GM23338 (cell line): ENCODE measurements around the gene ZNF619. TPM values are rescaled to one million over a fixed set of nuclear protein-coding genes. Genes with fewer than 3 reads are reported as not detected.

ENCODE experiments used
- ATAC-seq: fragments of 200-7000 bp; cut with Tn5 transposase; 3 replicates; pipeline ENCODE4 v1.9.1; 2020
- DNase-seq: peaks from one replicate; pipeline ENCODE4 v3.0.0-alpha.2; 2015; ENCODE audit warnings: low spot score
- H2AFZ ChIP-seq: fragments of 200-600 bp; sonication (generic); 2 replicates; pipeline ENCODE4 v1.8.0; 2016; ENCODE audit warnings: antibody characterized with exemption, mild to moderate bottlenecking, moderate library complexity
- H3F3A ChIP-seq: fragments of 200-600 bp; sonication (generic); replicated peaks from 2 replicates; pipeline ENCODE4 v1.8.0; 2017; ENCODE audit warnings: antibody characterized with exemption, mixed run types, low read depth
- H3K27ac ChIP-seq: fragments of 200-600 bp; sonication (generic); 2 replicates; pipeline ENCODE4 v1.6.1; 2016; ENCODE audit warnings: low read depth
- H3K27me3 ChIP-seq: fragments of 200-600 bp; sonication (generic); 2 replicates; pipeline ENCODE4 v1.8.0; 2016; ENCODE audit warnings: mild to moderate bottlenecking, mixed run types, moderate library complexity; ENCODE audit not compliant: insufficient read depth
- H3K36me3 ChIP-seq: fragments of 200-600 bp; sonication (generic); 2 replicates; pipeline ENCODE4 v1.8.0; 2016; ENCODE audit warnings: mild to moderate bottlenecking; ENCODE audit not compliant: insufficient read depth
- H3K4me1 ChIP-seq: fragments of 200-600 bp; sonication (generic); 2 replicates; pipeline ENCODE4 v1.8.0; 2016; ENCODE audit warnings: mild to moderate bottlenecking, moderate library complexity; ENCODE audit not compliant: insufficient read depth
- H3K4me2 ChIP-seq: fragments of 200-600 bp; sonication (generic); 2 replicates; pipeline ENCODE4 v1.7.1; 2017; ENCODE audit warnings: mixed run types
- H3K4me3 ChIP-seq: fragments of 200-600 bp; sonication (generic); 2 replicates; pipeline ENCODE4 v1.6.1; 2016; ENCODE audit warnings: mixed run types
- H3K79me2 ChIP-seq: fragments of 200-600 bp; sonication (generic); replicated peaks from 2 replicates; pipeline ENCODE4 v1.8.0; 2017; ENCODE audit warnings: mild to moderate bottlenecking; ENCODE audit not compliant: insufficient read depth
- H3K9me2 ChIP-seq: fragments of 200-600 bp; sonication (generic); 2 replicates; pipeline ENCODE4 v1.8.0; 2017; ENCODE audit not compliant: insufficient read depth
- H4K20me1 ChIP-seq: fragments of 200-600 bp; sonication (generic); replicated peaks from 2 replicates; pipeline ENCODE4 v1.8.0; 2017; ENCODE audit warnings: mild to moderate bottlenecking; ENCODE audit not compliant: insufficient read depth
- H3K27ac Mint-ChIP-seq: 2 replicates; pipeline ENCODE4 v1.8.0; 2020; ENCODE audit warnings: inconsistent platforms, mild to moderate bottlenecking, moderate library complexity, mixed read lengths
- H3K27me3 Mint-ChIP-seq: 3 replicates; pipeline ENCODE4 v1.8.0; 2022; ENCODE audit warnings: low read depth, mild to moderate bottlenecking, moderate library complexity, mixed read lengths, inconsistent platforms; ENCODE audit not compliant: insufficient read depth, poor library complexity
- H3K36me3 Mint-ChIP-seq: 3 replicates; pipeline ENCODE4 v1.8.0; 2021; ENCODE audit warnings: low read depth, mild to moderate bottlenecking, inconsistent platforms, moderate library complexity, mixed read lengths
- H3K4me1 Mint-ChIP-seq: 3 replicates; pipeline ENCODE4 v1.8.0; 2020; ENCODE audit warnings: mild to moderate bottlenecking, inconsistent platforms, mixed read lengths
- H3K4me3 Mint-ChIP-seq: 3 replicates; pipeline ENCODE4 v1.8.0; 2021; ENCODE audit warnings: moderate library complexity, mild to moderate bottlenecking, inconsistent platforms, mixed read lengths
- H3K9me3 Mint-ChIP-seq: 3 replicates; pipeline ENCODE4 v1.8.0; 2020; ENCODE audit warnings: moderate library complexity, mild to moderate bottlenecking, inconsistent platforms, mixed read lengths
- CREB1 ChIP-seq: fragments of 250-450 bp; sonication (Bioruptor Pico); IDR thresholded peaks from 2 replicates; pipeline ENCODE4 v1.5.0; 2020; ENCODE audit warnings: low read depth, mild to moderate bottlenecking, moderate library complexity
- CTCF ChIP-seq, 2 experiments: fragments of 200-600 bp in 1 of 2; sonication (generic) in 1 of 2; conservative IDR thresholded peaks; 2 replicates each; pipeline versions ENCODE4 v1.5.1 to v1.6.1; 2016 to 2017; ENCODE audit warnings: antibody characterized with exemption in 2 of 2, low read depth in 2 of 2, mild to moderate bottlenecking in 2 of 2, moderate library complexity in 1 of 2
- ETS1 ChIP-seq: IDR thresholded peaks from 2 replicates; pipeline ENCODE4 v1.6.1; 2016; ENCODE audit warnings: antibody characterized with exemption
- JUNB ChIP-seq: IDR thresholded peaks from one replicate; pipeline ENCODE4 v1.6.1; 2016; ENCODE audit warnings: antibody characterized with exemption; ENCODE audit not compliant: unreplicated experiment
- NANOG ChIP-seq: IDR thresholded peaks from 2 replicates; pipeline ENCODE4 v1.6.1; 2016; ENCODE audit warnings: antibody characterized with exemption, borderline replicate concordance
- POLR2AphosphoS5 ChIP-seq: IDR thresholded peaks from 2 replicates; pipeline ENCODE4 v1.6.1; 2016; ENCODE audit warnings: antibody characterized with exemption, low read depth
- STAT1 ChIP-seq: IDR thresholded peaks from one replicate; pipeline ENCODE4 v1.6.1; 2016; ENCODE audit warnings: antibody characterized with exemption; ENCODE audit not compliant: unreplicated experiment
- ZNF114 ChIP-seq: fragments of 250-450 bp; sonication (Bioruptor Pico); IDR thresholded peaks from 2 replicates; pipeline ENCODE4 v1.5.0; 2020; ENCODE audit warnings: mild to moderate bottlenecking, moderate library complexity
- ZNF331 ChIP-seq: fragments of 250-450 bp; sonication (Bioruptor Pico); IDR thresholded peaks from 2 replicates; pipeline ENCODE4 v1.5.0; 2020; ENCODE audit warnings: low read depth, mild to moderate bottlenecking, moderate library complexity
- polyA plus RNA-seq: library from polyadenylated mRNA; unstranded; fragments of >200 nt; fragmentation: Nextera tagmentation; extraction: Ambion mirVana; gene quantifications from 2 replicates; pipeline ENCODE4 v1.2.1, GENCODE V29; 2016
- total RNA-seq: library from RNA; depleted of rRNA; stranded (reverse); fragments of >200 nt; shearing (Covaris generic); gene quantifications from 2 replicates; pipeline ENCODE4 v1.2.3, GENCODE V29; 2014
- TF ChIP-seq, protein P1 (sequence below): IDR thresholded peaks from one replicate; pipeline ENCODE4 v1.6.1; 2018; ENCODE audit warnings: antibody characterized with exemption; ENCODE audit not compliant: unreplicated experiment

The ZNF619 gene
- total and polyA plus RNA-seq, 2 experiments from 2014 or later, result 1.3 to 7.4 TPM

DNA sequence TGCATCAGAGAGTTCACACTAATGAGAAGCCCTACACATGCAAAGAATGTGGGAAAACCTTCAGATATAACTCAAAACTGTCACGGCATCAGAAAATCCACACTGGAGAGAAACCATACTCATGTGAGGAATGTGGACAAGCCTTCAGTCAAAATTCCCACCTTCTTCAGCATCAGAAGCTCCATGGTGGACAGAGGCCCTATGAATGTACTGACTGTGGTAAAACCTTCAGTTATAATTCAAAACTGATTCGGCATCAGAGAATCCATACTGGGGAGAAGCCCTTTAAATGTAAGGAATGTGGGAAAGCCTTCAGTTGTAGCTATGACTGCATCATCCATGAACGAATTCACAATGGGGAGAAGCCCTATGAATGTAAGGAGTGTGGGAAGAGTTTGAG, 10.2 kb downstream of the ZNF619 start:
- no peaks in the 10 kb centered on the region for H3F3A ChIP-seq
- no peak overlapping the region for H3K27ac ChIP-seq
- Mint-ChIP-seq H3K4me1 (no peaks in the 10 kb centered on the region), H3K27ac (no peak overlapping the region), H3K36me3 (peaks cover 72% of the 10 kb centered on the region), H3K4me3 (no peak overlapping the region), H3K9me3 (peaks cover 32% of the 10 kb centered on the region), H3K27me3 (no peaks in the 10 kb centered on the region)
- H3K27me3 ChIP-seq, result no peaks in the 10 kb centered on the region
- no peak for ATAC-seq
- H3K9me2 ChIP-seq, result no peaks in the 10 kb centered on the region
- no peaks in the 10 kb centered on the region for H3K4me1 ChIP-seq
- H4K20me1 ChIP-seq, result no peaks in the 10 kb centered on the region
- no peak overlapping the region for H2AFZ ChIP-seq
- no peak overlapping the region for H3K4me3 ChIP-seq
- H3K36me3 ChIP-seq, result peaks cover 21% of the 10 kb centered on the region
- H3K79me2 ChIP-seq, result no peaks in the 10 kb centered on the region
- DNase-seq, result no peak
- no peak for TF ChIP-seq ZNF331 (CRISPR knock-in tag)
- TF ChIP-seq JUNB, result no peak
- no peak for TF ChIP-seq STAT1
- TF ChIP-seq ZNF114, result no peak
- TF ChIP-seq ETS1, result no peak
- TF ChIP-seq, protein P1, sequence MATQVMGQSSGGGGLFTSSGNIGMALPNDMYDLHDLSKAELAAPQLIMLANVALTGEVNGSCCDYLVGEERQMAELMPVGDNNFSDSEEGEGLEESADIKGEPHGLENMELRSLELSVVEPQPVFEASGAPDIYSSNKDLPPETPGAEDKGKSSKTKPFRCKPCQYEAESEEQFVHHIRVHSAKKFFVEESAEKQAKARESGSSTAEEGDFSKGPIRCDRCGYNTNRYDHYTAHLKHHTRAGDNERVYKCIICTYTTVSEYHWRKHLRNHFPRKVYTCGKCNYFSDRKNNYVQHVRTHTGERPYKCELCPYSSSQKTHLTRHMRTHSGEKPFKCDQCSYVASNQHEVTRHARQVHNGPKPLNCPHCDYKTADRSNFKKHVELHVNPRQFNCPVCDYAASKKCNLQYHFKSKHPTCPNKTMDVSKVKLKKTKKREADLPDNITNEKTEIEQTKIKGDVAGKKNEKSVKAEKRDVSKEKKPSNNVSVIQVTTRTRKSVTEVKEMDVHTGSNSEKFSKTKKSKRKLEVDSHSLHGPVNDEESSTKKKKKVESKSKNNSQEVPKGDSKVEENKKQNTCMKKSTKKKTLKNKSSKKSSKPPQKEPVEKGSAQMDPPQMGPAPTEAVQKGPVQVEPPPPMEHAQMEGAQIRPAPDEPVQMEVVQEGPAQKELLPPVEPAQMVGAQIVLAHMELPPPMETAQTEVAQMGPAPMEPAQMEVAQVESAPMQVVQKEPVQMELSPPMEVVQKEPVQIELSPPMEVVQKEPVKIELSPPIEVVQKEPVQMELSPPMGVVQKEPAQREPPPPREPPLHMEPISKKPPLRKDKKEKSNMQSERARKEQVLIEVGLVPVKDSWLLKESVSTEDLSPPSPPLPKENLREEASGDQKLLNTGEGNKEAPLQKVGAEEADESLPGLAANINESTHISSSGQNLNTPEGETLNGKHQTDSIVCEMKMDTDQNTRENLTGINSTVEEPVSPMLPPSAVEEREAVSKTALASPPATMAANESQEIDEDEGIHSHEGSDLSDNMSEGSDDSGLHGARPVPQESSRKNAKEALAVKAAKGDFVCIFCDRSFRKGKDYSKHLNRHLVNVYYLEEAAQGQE, result no peak
- TF ChIP-seq CREB1 (CRISPR knock-in tag), result no peak
- TF ChIP-seq NANOG, result no peak
- no peak overlapping the region for H3K4me2 ChIP-seq

GRCh38 chr3:40490916-40491315, 14.0 kb downstream of the ZNF619 start:
- no peaks in the 10 kb centered on the region for H3K4me1 ChIP-seq
- no peak overlapping the region for H2AFZ ChIP-seq
- H4K20me1 ChIP-seq, result no peaks in the 10 kb centered on the region
- peaks cover 28% of the 10 kb centered on the region for H3K9me3 Mint-ChIP-seq
- no peak overlapping the region for H3K27ac ChIP-seq
- H3F3A ChIP-seq, result no peaks in the 10 kb centered on the region
- H3K36me3 Mint-ChIP-seq, result peaks cover 40% of the 10 kb centered on the region
- DNase-seq (no peak), ATAC-seq (no peak)
- H3K79me2 ChIP-seq, result no peaks in the 10 kb centered on the region
- no peak overlapping the region for H3K4me3 Mint-ChIP-seq
- H3K27me3 Mint-ChIP-seq, result peaks cover 4% of the 10 kb centered on the region
- H3K27me3 ChIP-seq, result no peaks in the 10 kb centered on the region
- H3K4me1 Mint-ChIP-seq, result peaks cover 14% of the 10 kb centered on the region; the same call in 2 of the 3 replicates
- H3K36me3 ChIP-seq, result peaks cover 21% of the 10 kb centered on the region
- no peak overlapping the region for H3K27ac Mint-ChIP-seq
- no peaks in the 10 kb centered on the region for H3K9me2 ChIP-seq
- TF ChIP-seq, protein P1, result no peak
- TF ChIP-seq ZNF331 (CRISPR knock-in tag) (no peak), JUNB (no peak), CTCF (conservative IDR thresholded peaks at IDR 0.05; ENCODE audit: low read depth in 2 of 2) (no peak), ZNF114 (no peak), ETS1 (no peak), NANOG (no peak), POLR2AphosphoS5 (no peak), STAT1 (no peak)
- no peak overlapping the region for H3K4me2 ChIP-seq
- no peak overlapping the region for H3K4me3 ChIP-seq
